ENCODE data around the gene ANTKMT. TPM values are rescaled to one million over a fixed set of nuclear protein-coding genes. Genes with fewer than 3 reads are reported as not detected.

ANTKMT gene
- total RNA-seq, 1 donor from 2014 or later, result 58.0 TPM

DNA sequence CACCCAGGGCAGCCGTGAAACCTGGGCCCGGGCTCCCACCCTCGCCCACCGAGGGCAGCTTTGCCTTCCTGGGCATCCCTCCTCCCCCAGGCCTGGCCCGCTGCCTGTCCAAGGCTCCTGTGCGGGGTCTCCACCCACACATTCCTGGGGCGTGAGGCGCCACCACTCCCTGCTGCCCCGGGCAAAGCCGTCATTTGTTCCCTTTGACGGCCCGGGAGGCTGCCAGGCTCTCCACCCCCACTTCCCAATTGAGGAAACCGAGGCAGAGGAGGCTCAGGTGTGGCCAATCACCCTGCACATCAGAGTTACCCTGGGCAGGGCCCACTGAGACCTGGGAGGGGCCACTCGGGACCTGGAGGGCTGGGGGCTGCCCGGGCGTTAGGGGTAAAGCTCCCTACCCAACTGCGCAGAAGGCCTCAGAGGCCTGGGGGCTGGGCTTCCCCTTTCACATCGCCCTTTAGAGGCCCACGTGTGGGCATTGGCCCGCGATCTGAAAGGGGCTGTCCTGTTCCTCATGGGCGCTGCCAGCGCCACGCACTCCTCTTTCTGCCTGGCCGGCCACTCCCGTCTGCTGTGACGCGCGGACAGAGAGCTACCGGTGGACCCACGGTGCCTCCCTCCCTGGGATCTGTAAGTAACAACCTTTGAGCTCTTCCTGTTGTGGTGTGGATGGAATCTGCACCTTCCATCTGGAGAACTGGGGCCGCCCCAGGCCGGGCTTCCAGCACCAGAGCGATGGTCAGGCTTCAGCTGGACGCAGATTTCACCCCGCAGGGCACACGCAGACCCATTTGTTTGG lies 39.8 kb downstream of the ANTKMT start, which contains the start of gene MSLN:
Gene MSLN (plus strand): TSS at position 190 of the 799 bp plus-strand sequence. CDS start 1,947 bp downstream, outside the sequence.
- CTCF ChIA-PET, result no interaction called here
- Mint-ChIP-seq H3K4me3 (no peak within 1 kb of the TSS), H3K27me3 (peaks cover 10% of the 10 kb centered on the region), H3K9me3 (no peaks in the 10 kb centered on the region), H3K36me3 (ENCODE audit: low read depth) (no peaks in the 10 kb centered on the region), H3K27ac (no peak within 1 kb of the TSS), H3K4me1 (no peaks in the 10 kb centered on the region)
- intact Hi-C loops (cut with micrococcal nuclease), result no loop called here
- no peak for TF ChIP-seq CTCF (IDR thresholded peaks at IDR 0.05)
- DNase-seq, result no peak
- POLR2A ChIA-PET, result no interaction called here
- ATAC-seq (ENCODE audit: low read depth), result no peak

- H3K4me1 Mint-ChIP-seq, result no peaks in the 10 kb centered on the region
- intact Hi-C loops (cut with micrococcal nuclease), result no loop called here
- POLR2A ChIA-PET, result no interaction called here
- CTCF ChIA-PET, result no interaction called here
- no peak for TF ChIP-seq CTCF (IDR thresholded peaks at IDR 0.05)
- H3K27me3 Mint-ChIP-seq, result peaks cover 7% of the 10 kb centered on the region
- no peak overlapping the region for H3K4me3 Mint-ChIP-seq
- ATAC-seq (ENCODE audit: low read depth) (no peak), DNase-seq (no peak)
- no peaks in the 10 kb centered on the region for H3K36me3 Mint-ChIP-seq (ENCODE audit: low read depth)
- H3K9me3 Mint-ChIP-seq, result no peaks in the 10 kb centered on the region
- no peak overlapping the region for H3K27ac Mint-ChIP-seq
These were observed 40.9 kb downstream of the ANTKMT start for GRCh38 chr16:761625-762513.

GRCh38 chr16:762595-763268 lies 41.8 kb downstream of the ANTKMT start:
- TF ChIP-seq CTCF (IDR thresholded peaks at IDR 0.05), result no peak
- DNase-seq, result no peak
- intact Hi-C loops (cut with micrococcal nuclease), result no loop called here
- ATAC-seq (ENCODE audit: low read depth), result no peak
- Mint-ChIP-seq H3K36me3 (ENCODE audit: low read depth) (no peaks in the 10 kb centered on the region), H3K9me3 (no peaks in the 10 kb centered on the region), H3K27me3 (peaks cover 4% of the 10 kb centered on the region), H3K4me3 (no peak overlapping the region), H3K4me1 (no peaks in the 10 kb centered on the region), H3K27ac (no peak overlapping the region)
- ChIA-PET CTCF (no interaction called here), POLR2A (no interaction called here)

- H3K36me3 Mint-ChIP-seq (ENCODE audit: low read depth), result no peaks in the 10 kb centered on the region
- no peaks in the 10 kb centered on the region for H3K9me3 Mint-ChIP-seq
- ChIA-PET POLR2A (no interaction called here), CTCF (no interaction called here)
- intact Hi-C loops (cut with micrococcal nuclease), result no loop called here
- no peak overlapping the region for H3K27ac Mint-ChIP-seq
- TF ChIP-seq CTCF (IDR thresholded peaks at IDR 0.05), result no peak
- ATAC-seq (ENCODE audit: low read depth), result no peak
- H3K27me3 Mint-ChIP-seq, result peaks cover 2% of the 10 kb centered on the region
- no peak for DNase-seq
- H3K4me1 Mint-ChIP-seq, result no peaks in the 10 kb centered on the region
- no peak overlapping the region for H3K4me3 Mint-ChIP-seq
These were observed 42.6 kb downstream of the ANTKMT start for GRCh38 chr16:763369-764183.

All from activated B cell treated with CpG ODN at 0.5 μM for 24 hours (primary cell).